CD4-positive, alpha-beta T cell treated with Interleukin-4 for 1 hour (primary cell): Measurements from ENCODE around the gene ZFPL1.
"Not testable (repeated sequence)": the region's sequence is repeated elsewhere in the genome, so short reads cannot be mapped to it uniquely, and the experiment has no call there.

Source experiments
- DNase-seq, 2 donors: peaks; one replicate each; pipeline ENCODE4 v3.0.0-alpha.2; 2020 to 2022

ZFPL1 gene

DNA sequence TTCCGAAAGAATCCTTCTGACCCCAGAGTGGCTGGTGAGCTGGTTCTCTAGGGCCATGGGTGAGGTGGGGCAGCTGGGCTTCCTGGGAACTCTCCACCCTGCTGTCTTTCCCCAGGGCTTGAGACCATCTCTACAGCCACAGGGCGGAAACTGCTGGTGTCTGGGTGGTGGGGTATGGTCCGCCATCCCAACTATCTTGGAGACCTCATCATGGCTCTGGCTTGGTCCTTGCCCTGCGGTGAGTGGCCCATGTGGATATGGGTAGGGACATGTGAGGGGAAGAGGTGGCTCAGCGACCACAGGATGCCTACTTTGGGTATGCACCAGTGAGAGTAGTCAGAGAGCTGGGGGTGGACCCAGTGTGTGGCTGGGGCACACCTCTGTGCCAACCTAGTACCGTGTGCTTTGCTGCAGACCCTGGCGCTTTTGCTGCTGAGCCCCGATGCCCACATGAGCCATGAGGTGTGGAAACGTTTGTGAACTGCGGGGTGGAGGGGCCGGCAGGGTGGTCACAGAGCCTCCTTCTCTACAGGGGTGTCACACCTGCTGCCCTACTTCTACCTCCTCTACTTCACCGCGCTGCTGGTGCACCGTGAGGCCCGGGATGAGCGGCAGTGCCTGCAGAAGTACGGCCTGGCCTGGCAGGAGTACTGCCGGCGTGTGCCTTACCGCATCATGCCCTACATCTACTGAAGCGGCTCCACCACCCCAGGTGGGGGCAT lies 31.5 kb downstream of the ZFPL1 start:
- DNase-seq = no peak

GRCh38 chr11:65116370-65117205 lies 32.6 kb downstream of the ZFPL1 start:
- peak; percentile 58 to 70 for DNase-seq

DNA sequence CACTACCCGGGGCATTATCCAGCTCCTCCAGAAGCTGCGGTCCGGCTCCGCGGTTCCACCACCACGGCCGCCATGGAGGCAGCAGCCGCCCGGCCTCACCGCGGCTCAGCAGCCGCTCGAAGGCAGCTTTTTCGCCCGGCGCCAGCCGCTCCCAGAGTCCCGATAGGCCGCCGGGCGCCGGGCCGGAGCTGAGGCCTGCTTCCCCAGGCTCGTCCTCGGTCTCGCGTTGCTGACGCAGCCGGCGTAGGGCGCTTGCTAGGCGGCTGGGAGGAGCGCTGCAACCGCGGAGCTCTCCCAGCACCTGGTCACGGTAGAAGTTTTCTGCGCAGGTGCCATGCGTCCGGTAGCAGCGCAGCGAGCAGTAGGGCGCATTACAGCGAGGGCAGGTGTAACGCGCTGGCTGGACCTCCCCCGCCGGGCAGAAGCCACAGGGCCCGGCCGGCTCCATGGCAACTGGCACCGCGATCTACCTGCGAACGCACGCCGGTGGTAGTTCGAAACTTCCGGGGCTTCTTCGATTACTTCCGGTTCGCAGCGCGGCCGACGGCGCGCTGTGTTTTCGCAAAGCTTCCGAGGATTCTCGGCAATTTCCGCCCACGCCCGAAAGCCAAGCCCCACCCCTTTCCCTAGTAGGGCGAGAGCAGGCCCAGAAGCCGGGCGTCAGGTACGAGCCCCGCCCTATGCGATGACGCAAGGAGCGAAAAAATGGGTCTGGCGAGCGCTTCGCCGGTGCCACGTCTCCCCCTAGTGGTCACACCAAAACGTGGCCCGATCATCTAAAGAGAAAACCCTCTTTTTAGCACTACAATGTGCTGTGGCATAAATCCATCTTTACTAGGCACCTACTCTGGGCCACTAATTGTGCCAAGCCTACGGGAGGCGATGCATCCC lies 33.4 kb downstream of the ZFPL1 start, which contains the start of gene ZNHIT2:
Gene ZNHIT2, minus strand, starts transcription at position 496 of the 891 bp plus-strand sequence. Its CDS starts 48 bp downstream, at position 448.
- DNase-seq = peak; percentile 100

DNA sequence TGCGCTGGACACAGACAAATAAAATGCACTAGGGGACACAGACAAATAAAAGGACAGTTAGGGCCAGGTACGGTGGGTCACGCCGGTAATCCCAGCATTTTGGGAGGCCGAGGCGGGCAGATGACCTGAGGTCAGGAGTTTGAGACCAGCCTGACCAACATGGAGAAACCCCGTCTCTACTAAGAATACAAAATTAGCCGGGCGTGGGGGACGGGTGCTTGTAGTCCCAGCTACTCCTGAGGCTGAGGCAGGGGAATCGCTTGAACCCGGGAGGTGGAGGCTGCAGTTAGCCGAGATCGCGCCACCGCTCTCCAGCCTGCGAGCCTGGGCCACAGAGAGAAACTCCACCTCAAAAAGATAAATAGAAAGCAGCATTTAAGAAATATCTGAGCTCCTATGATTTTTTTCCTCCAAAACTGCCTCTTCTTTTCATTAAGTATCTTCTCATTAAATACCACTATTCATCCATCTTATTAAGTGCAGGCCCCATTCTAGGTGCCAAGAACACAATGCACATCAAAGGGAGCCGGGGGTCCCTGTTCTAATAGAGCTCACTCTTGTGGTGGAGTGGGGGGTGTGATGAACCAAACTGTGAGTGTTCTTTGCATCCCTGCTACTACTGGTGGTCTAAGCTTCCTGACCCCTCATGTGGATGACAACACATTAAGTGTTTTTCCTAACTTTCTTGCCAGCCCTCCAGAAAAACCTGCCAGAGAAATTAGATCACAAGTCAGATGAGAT lies 34.2 kb downstream of the ZFPL1 start:
- no peak for DNase-seq

DNA sequence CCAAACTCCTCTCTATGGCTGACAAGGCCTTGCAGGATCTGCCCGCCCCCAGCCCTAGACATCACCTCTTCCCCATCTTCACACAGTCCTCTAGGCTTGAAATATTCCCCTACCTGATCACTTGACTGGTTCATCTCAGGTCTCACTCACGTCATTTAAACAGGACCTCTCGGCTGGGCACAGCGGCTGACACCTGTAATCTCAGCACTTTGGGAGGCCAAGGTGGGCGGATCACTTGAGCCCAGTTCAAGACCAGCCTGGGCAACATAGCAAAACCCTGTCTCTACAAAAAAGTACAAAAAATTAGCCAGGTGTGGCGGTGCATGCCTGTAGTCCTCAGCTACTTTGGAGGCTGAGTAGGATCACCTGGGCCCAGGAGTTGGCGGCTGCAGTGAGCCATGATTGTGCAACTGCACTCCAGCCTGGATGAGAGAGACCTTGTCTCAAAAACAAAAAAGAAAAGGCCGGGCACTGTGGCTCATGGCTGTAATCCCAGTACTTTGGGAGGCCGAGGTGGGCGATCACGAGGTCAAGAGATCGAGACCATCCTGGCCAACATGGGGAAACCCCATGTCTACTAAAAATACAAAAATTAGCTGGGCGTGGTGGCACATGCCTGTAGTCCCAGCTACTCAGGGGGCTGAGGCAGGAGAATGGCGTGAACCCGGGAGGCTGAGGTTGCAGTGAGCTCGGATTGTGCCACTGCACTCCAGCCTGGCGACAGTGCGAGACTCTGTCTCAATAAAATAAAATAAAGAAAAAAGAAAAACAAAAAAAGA lies 35.1 kb downstream of the ZFPL1 start:
- DNase-seq = not testable (repeated sequence)

DNA sequence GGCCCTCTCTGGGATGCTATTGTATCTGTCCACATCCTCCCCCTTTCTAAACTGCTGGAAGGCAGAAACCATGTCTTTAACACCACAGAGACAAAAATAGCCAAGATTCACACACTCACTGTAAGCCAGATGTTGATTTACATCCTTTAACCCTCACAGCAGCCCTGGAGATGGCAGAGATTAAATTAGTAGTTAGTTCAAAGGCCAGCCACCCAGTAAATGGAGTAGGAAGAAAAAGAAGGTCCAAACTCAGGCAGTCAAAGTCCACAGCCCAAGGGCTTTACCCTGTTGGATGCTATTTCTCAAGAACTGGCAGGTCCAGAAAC lies 35.6 kb downstream of the ZFPL1 start:
- DNase-seq = no peak

DNA sequence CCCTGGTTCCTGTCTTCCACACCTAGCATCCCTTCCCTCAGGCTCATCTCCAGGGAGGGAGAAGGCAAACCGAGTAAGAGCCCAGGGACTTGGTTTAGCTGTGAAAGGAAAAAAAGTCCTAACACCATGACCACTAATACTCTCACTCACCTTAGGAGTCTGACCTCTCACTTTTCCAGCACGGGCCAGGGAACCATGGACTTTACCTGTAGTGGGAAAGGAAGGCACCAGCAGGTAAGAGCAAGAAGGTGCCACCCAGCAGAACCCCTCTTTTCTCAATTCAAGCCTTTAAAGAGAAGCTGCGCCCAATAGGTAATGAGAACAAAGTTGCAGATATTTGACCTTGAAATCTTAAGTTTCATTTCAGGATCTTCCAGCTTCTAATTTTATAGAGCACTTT lies 36.8 kb downstream of the ZFPL1 start:
- no peak for DNase-seq

DNA sequence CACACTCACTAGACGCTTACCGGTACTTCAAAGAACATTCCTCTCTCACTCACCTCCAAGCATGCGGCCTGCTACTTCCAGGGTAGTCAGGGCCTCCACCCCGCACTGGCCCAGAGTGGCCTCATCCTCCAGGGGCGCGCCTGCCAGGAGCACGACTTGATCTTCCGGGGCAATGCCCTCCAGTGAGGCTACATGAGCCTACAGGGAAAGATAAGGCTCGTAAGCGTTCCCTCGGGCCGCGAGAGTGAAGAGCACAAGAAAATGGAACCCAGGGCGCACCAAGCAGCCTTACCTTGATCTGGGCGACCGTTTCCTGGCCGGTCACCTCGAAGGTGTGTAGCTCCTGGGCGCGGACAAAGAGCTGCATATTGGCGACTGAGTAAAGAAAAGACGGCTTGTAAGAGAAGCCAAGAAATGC lies 37.4 kb downstream of the ZFPL1 start:
- DNase-seq = peak; percentile 48 to 61

DNA sequence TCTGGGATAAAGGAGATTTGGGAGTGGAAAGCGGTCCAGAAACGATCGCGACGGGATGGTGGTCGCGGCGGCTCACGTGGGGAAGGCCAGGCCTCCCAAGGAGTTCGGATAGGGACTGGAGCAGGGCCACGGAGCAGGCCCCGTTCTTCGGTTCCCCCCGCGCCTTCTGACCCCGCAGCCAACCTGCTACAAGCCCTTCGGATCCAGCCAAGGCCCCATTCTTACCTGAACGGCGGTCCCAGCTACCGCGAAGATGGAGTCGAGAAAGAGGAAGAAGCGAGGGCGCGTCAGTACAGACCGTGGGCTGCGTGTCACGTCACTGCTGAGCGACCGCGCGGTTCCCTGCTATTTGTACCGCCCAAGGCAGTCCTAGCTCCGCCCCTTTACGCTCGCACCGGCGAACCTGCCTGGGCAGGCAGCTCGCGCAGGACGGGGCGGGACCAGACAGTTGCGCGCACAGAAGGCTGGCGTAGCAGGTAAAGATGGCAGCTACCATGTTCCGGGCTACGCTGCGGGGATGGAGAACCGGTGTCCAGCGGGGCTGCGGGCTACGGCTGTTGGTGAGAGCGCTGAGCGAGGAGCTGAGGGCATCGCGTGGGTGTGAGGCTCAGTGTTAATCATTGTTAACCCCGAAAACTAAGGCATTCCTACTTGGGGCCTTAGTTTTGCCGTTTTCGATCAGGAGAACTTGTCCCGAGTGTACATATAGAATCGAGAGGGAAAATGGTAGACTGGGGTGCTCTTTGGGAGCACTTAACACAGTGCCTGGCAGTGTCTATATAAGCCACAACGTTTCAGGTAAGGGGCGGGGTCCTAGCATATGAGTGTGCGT lies 38.1 kb downstream of the ZFPL1 start, which contains the start of the genes FAU and MRPL49:
Gene FAU, minus strand, starts transcription at position 270 of the 832 bp plus-strand sequence. CDS start 321 bp downstream, outside the sequence.
Gene MRPL49, plus strand, starts transcription at position 457 of the 832 bp plus-strand sequence. Its CDS starts 26 bp downstream, at position 483.
- DNase-seq = peak; percentile 99

DNA sequence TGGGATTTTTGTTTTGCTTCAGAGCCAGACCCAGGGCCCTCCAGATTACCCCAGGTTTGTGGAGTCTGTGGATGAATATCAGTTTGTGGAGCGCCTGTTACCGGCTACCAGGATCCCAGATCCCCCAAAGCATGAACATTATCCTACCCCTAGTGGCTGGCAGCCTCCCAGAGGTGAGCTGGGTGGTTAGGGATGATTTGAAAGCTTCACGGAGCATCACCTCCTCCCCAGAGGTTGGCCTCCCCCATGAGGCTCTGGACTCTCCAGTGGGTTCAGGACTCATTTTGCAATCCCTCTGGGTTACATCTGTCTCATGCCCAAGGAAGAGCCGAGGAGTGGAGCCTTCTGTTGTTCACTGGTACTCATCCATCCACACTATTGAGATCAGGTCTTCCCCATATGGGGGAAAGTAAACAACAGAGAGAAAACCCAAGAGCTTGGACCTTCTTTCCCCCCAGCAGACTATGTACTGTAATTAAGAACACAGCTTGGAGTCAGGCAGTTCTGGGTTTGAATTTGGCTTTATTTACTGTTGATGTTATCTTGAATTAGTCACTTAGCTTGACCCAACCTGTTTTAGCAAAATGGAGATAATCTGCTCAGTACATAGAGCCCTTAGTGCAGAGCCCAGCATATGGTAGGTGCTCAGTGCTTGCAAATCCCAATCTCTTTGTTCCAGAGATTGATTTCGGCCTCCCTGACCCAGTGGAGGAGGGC lies 40.6 kb downstream of the ZFPL1 start:
- DNase-seq = peak in 1 of 2 donors; percentile 4

GRCh38 chr11:65125197-65126056 lies 41.4 kb downstream of the ZFPL1 start:
- peak in 1 of 2 donors; percentile 5 for DNase-seq

GRCh38 chr11:65126624-65127274 lies 42.7 kb downstream of the ZFPL1 start:
- peak in 1 of 2 donors; percentile 9 for DNase-seq

- DNase-seq = no peak
Measured at GRCh38 chr11:65127473-65128181, 43.6 kb downstream of the ZFPL1 start.

GRCh38 chr11:65128182-65129145 lies 44.4 kb downstream of the ZFPL1 start:
- DNase-seq = no peak

GRCh38 chr11:65129649-65130441 lies 45.8 kb downstream of the ZFPL1 start:
- DNase-seq = peak in 1 of 2 donors; percentile 36
